HG02938 (cell line): Measurements from ENCODE around the gene LIMS2.

ENCODE experiments used
- ATAC-seq: cut with Tn5 transposase; IDR thresholded peaks from one replicate; pipeline ENCODE4 v1.9.1; 2021; ENCODE audit warnings: mild to moderate bottlenecking, moderate library complexity; ENCODE audit not compliant: unreplicated experiment

Gene LIMS2, protein sequence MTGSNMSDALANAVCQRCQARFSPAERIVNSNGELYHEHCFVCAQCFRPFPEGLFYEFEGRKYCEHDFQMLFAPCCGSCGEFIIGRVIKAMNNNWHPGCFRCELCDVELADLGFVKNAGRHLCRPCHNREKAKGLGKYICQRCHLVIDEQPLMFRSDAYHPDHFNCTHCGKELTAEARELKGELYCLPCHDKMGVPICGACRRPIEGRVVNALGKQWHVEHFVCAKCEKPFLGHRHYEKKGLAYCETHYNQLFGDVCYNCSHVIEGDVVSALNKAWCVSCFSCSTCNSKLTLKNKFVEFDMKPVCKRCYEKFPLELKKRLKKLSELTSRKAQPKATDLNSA

DNA sequence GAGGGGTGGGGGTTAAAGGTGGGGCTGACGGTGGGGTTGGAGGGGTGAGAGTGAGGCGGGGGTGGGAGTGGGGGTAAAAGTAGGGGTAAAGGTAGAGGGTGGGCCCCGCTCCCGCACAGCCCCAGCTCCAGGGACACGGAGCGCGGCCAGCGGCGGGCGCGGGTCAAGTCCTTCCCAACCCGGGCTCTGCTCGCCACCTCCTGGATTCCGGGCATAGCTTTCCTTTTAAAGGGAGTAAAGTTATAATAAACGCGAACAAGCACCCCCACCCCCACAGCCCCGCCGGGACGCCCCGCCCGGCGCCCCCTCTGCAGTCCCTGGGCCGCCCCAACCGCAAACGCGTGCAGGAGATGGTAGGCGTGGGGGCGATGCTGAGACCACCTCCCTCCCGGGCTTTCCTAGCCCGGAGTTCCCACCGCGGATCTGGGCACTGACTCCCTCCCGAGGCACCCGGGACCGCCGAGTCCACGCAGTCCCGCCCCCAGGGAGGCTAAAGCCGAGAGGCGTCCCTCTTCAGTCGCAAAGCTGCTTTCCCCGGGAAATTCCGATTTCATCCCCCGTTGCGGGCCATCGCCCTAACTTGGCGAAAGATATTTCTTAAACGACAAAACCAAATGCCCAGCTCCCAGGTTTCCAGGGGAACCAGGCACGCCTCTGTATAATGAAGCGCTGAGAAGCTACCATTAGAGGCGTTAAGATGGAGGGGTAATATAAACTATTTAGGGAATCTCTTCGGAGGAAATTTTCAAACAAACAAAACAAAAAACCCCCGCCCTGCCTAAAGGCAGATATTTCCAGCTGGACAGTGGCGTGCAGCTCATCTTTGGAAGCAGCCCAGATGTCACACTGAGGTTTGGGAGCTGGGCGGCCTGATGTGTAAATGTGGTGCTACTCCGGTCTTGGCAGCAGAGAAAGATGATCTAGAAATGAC lies at the start of gene LIMS2:
LIMS2 (minus strand) TSS at position 200 of the 931 bp plus-strand sequence. CDS start 506 bp downstream, outside the sequence.
- ATAC-seq, result no peak

DNA sequence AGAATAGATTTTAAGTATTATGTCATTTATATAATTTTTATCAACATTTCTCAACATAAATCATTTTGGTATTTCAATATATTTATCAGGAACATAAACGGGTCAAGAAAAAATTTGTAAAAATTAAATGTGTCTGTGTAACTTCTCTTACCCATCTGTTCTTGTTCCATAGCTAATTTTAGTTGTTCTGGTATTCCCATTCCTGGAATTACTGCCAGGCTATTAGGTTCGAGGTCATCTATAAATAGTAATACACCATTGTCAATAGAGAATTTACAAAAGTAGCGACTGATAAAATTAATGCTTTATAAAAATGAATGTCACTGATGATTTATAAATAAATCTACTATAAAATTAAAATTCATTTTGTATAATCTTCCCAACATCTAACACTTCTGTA lies 47.5 kb upstream of the LIMS2 start:
- ATAC-seq, result no peak

GRCh38 chr2:127721978-127722355 lies 46.6 kb upstream of the LIMS2 start:
- no peak for ATAC-seq

DNA sequence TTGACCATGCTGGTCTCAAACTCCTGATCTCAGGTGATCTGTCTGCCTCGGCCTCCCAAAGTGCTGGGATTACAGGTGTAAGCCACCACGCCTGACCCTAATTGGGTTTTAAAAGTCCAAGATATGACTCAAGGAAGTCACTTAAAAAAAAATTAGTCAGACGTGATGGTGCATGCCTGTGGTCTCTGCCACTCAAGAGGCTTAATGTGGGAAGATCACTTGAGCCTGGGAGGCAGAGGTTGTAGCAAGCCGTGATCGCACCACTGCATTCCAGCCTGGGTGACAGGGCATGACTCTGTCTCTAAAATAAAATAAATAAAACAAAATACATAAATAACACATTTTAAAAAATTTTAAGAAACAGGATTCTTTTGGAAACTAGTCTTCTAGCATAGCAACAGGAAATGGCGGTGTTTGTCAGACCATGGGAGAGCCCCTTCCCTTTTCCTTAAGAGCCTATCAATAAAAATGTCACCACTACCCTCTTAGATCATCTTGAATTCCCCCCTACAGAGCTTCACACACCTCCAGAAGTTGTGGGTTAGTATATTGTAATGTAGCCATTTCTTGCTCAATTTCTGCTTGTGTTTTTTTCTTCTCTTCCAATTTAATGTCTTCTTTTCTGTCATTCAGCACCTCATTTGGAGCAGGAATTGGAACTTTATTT lies 46.1 kb upstream of the LIMS2 start:
- no peak for ATAC-seq

- no peak for ATAC-seq
Observed at GRCh38 chr2:127719301-127720218, 44.2 kb upstream of the LIMS2 start.

GRCh38 chr2:127718271-127718670 lies 42.9 kb upstream of the LIMS2 start:
- no peak for ATAC-seq

GRCh38 chr2:127715778-127716449 lies 40.6 kb upstream of the LIMS2 start:
- ATAC-seq, result no peak

DNA sequence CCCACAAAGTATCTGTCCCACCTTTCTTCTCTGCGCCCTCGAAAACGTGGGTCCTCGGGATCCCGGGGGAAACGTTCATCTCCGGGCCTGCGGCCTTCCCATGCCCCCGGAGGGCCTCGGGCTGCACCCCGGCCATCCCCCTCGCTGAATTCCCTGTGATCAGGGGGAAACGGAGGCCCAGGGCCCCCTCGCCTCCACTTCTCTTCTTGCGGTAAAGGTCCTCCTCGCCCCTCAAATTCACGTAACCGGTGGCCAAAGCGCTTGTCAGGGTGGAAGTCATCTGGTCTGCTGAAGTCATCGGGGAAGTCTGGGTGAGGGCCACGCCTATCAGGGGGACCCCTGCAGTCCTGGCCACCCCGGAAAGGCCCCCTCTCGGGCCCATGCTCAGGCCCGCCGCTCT lies 38.2 kb upstream of the LIMS2 start:
- no peak for ATAC-seq

DNA sequence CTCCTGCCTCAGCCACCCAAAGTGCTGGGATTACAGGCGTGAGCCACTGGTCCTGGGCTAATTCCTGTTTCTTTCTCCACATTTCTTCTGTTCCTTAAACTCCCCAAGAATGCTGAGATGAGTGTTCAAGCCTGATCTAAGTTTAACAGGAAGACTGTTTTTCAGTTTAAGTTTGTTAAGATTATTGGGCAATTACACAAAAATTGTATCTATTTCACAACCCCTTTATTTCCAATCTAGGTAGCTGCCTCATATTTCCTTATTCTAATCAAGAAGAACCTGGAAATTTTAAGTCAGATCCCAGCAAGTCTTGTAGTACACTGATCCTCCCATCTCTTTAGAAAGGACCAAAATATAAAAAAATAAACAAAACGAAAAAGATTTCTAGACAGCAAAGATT lies 37.7 kb upstream of the LIMS2 start:
- ATAC-seq, result no peak

DNA sequence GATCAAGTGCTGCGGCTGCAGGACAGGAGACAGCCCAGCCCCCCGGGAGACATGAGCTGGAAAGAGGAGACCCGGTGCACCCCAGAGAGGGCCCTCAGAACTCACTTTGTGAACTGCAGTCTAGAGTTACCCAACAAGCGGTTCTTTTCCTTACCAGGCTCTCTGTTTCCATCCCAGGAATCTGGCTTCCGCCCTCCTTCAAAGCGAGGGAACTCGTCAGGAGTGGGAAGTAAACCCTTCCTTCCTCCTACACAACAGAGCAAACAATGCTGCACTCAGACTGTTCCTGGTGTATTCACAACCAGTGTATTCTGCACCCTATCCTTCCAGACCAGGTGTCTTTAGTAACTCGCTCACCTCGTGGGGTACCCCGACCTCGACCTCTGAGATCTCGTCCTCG lies 34.0 kb upstream of the LIMS2 start:
- ATAC-seq, result no peak

- no peak for ATAC-seq
Observed at GRCh38 chr2:127707890-127708648, 32.7 kb upstream of the LIMS2 start.

DNA sequence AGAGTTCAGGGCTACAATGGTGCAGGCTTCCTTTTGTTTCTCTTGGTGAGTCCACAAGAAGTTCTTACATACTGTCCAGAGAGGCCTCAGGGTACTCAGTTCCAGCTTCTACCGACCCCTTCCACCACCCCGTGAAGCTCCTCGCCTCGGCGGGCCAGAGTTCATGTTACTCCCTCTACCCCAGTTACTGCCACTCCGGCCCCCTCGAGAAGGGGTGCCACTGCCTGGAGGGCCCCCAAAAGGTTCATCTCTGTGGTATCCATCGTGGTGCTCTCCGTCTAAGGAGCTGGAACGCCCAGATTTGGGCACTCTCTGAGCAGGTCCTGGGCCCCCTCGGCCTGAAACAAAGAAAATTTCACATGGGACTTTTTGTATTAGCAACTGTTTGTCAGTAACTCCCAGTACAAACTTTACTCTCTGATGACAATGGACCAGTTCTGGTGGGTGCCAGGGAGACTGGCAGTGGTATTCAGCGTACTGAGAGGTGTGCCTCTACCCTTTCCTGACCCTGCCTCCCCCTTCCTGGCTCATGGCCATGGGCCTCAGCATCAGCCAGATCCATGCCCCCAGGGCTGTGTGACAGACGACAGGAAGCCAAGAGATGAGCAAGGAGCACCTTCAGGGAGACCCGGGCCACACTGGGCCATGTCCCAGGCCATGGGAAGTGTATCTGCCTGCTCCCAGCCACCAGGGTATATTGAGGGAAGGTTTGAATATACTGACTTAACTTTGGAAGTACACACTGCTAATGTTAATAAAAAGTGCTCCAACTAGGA lies 31.1 kb upstream of the LIMS2 start:
- ATAC-seq, result no peak

DNA sequence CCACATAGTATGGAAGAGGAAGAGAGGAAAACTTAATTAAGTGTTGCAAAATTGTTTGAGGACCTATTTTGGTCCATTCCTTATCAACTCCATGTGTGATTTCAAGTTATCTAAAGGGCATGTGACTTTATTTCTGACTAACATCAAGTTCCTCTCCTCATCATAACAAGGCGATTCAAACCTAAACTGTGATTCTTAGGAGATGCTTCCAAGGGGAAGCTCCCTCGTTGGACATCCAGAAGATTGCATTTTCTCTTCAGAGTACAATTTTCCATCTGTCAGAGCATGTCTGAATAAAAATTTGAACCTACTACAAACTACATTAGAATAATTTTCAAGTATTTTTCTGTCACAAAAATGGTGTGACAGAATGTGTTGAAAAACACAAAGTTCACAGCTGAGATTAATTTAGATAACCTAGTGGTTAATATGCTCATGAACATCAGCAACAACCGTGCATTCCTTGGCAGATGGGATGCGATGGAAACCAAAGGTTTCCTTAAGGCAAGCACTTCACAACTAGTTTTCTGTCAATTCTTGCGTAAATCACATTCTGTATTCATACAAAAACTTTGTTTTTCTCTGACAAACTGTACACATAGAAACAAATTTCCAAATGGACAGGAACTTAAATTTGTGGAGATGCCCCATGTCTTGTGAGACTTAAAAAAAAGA lies 30.2 kb upstream of the LIMS2 start:
- no peak for ATAC-seq

DNA sequence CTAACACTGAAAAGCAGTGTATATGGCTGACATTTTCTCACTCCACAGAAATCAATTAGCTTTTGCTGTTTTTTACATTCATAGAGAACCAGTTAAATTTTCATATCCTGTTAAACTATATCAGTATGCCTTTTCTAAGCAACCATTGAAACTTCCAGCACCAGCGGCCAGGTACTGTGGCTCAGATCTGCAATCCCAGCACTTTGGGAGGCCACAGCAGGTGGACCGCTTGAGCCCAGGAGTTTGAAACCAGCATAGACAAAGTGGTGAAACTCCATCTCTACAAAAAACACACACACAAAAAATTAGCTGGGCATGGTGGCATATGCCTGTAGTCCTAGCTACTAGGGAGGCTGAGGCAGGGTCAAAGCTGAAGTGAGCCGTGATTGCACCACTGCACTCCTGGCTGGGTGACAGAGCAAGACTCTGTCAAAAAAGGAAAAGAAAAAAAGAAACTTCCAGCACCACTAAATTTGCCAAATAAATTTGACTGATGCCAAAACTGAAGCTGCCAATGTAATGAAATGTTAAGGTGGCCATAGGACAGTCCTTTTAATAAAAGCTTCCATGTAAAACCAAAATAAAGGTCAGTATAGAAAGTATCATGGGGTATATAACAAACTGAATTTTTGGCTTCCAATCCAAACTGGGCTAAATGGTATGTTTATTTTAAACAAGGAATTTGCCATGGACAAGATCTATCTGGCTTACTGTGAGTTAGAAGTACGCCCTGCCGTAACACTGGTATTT lies 29.5 kb upstream of the LIMS2 start:
- ATAC-seq, result no peak

- no peak for ATAC-seq
Observed at GRCh38 chr2:127703282-127703681, 28.0 kb upstream of the LIMS2 start.

DNA sequence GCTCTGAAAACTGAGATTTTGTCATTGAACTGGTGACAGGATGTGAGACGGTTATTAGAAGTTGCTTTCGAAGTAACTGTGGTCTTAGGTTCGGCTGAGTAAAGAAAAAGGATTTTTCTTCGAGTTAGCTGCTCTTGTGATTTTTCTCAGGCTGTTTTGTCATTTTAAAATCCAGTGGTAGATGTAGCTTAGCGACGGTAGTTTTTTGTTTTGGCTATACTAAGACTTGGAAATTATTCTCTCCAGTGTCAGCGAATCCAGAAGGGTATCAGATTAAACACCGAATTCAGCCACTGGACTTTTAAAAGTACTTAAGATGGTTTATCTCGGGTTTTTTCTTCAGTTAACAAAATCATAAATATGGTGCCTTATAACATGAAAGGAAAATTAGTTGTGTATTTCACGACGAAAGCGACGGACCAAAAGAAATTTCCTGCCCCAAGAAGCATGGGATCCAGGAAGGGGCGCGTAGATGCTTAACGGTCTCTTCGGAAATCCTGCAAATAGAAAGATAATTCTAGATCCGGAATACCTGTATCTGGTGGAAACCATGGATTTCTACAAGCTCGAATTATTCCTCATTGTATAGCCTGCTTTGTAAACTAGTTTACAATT lies 27.2 kb upstream of the LIMS2 start:
- no peak for ATAC-seq
